ENCODE measurements around the gene ZDHHC1.

The ZDHHC1 gene

GRCh38 chr16:67415872-67416793 lies at the start of gene ZDHHC1:
Gene ZDHHC1 (minus strand): TSS chr16:67416477. CDS start chr16:67407775, 8,702 bp downstream.
- peak; percentile 67 for DNase-seq (ENCODE audit: low read depth)

GRCh38 chr16:67464565-67464964 lies 48.3 kb upstream of the ZDHHC1 start:
- DNase-seq (ENCODE audit: low read depth), result no peak

- no peak for DNase-seq (ENCODE audit: low read depth)
Observed at GRCh38 chr16:67463691-67464090, 47.4 kb upstream of the ZDHHC1 start.

GRCh38 chr16:67463059-67463458 lies 46.8 kb upstream of the ZDHHC1 start:
- DNase-seq (ENCODE audit: low read depth), result no peak

GRCh38 chr16:67462279-67462655 lies 46.0 kb upstream of the ZDHHC1 start:
- no peak for DNase-seq (ENCODE audit: low read depth)

GRCh38 chr16:67461600-67462278 lies 45.5 kb upstream of the ZDHHC1 start:
- DNase-seq (ENCODE audit: low read depth), result no peak

GRCh38 chr16:67460961-67461360 lies 44.7 kb upstream of the ZDHHC1 start:
- no peak for DNase-seq (ENCODE audit: low read depth)

GRCh38 chr16:67460168-67460567 lies 43.9 kb upstream of the ZDHHC1 start:
- no peak for DNase-seq (ENCODE audit: low read depth)

- DNase-seq (ENCODE audit: low read depth), result no peak
Observed at GRCh38 chr16:67459861-67460150, 43.5 kb upstream of the ZDHHC1 start.

- no peak for DNase-seq (ENCODE audit: low read depth)
Observed at GRCh38 chr16:67459066-67459860, 43.0 kb upstream of the ZDHHC1 start.

- no peak for DNase-seq (ENCODE audit: low read depth)
Observed at GRCh38 chr16:67458121-67458641, 41.9 kb upstream of the ZDHHC1 start.

GRCh38 chr16:67457611-67458010 lies 41.3 kb upstream of the ZDHHC1 start:
- no peak for DNase-seq (ENCODE audit: low read depth)

GRCh38 chr16:67456391-67457081 lies 40.3 kb upstream of the ZDHHC1 start:
- DNase-seq (ENCODE audit: low read depth), result peak; percentile 40

- DNase-seq (ENCODE audit: low read depth), result no peak
Observed at GRCh38 chr16:67454852-67455251, 38.6 kb upstream of the ZDHHC1 start.

GRCh38 chr16:67454104-67454503 lies 37.8 kb upstream of the ZDHHC1 start:
- no peak for DNase-seq (ENCODE audit: low read depth)

- DNase-seq (ENCODE audit: low read depth), result no peak
Observed at GRCh38 chr16:67451704-67452435, 35.6 kb upstream of the ZDHHC1 start.

- no peak for DNase-seq (ENCODE audit: low read depth)
Observed at GRCh38 chr16:67451061-67451703, 34.9 kb upstream of the ZDHHC1 start.

- DNase-seq (ENCODE audit: low read depth), result no peak
Observed at GRCh38 chr16:67449739-67450138, 33.5 kb upstream of the ZDHHC1 start.

GRCh38 chr16:67449336-67449735 lies 33.1 kb upstream of the ZDHHC1 start:
- DNase-seq (ENCODE audit: low read depth), result no peak

GRCh38 chr16:67448580-67448979 lies 32.3 kb upstream of the ZDHHC1 start:
- DNase-seq (ENCODE audit: low read depth), result no peak
